Esophagus squamous epithelium (tissue), 4 donors: Measurements from ENCODE around the gene BICC1.

Experiments used
- CTCF ChIP-seq, 6 experiments: fragments of 450-650 bp in 4 of 6; fragments of 200-600 bp in 2 of 6; sonication (generic) in 2 of 6; IDR thresholded peaks; one replicate each; pipeline ENCODE4 v1.5.1; 2016 to 2019; ENCODE audit warnings: antibody characterized with exemption in 6 of 6, mild to moderate bottlenecking in 4 of 6, moderate library complexity in 4 of 6
- POLR2A ChIP-seq, 4 donors: fragments of 450-650 bp; IDR thresholded peaks; one replicate each; pipeline ENCODE4 v1.6.1; 2017; ENCODE audit warnings: antibody characterized with exemption in 4 of 4, mild to moderate bottlenecking in 4 of 4, moderate library complexity in 3 of 4

GRCh38 chr10:58773341-58773740 is 260.7 kb downstream of the BICC1 start:
- TF ChIP-seq CTCF (IDR thresholded peaks at IDR 0.05) (no peak), POLR2A (IDR thresholded peaks at IDR 0.05) (no peak)
